ENCODE data around the gene CTNNA1. TPM values are rescaled to one million over a fixed set of nuclear protein-coding genes. Genes with fewer than 3 reads are reported as not detected.

CTNNA1 gene
- total RNA-seq, 1 donor from 2014 or later: 282 TPM

GRCh38 chr5:138901716-138902115 lies 148.5 kb downstream of the CTNNA1 start:
- no peak for DNase-seq (ENCODE audit: low read depth, low spot score)
- Mint-ChIP-seq H3K27ac (ENCODE audit: unreplicated experiment) (no peak overlapping the region), H3K4me3 (no peak overlapping the region), H3K36me3 (ENCODE audit: low read depth) (peaks cover 35% of the 10 kb centered on the region), H3K27me3 (ENCODE audit: low read depth) (no peaks in the 10 kb centered on the region), H3K4me1 (peaks cover 6% of the 10 kb centered on the region), H3K9me3 (peaks cover 3% of the 10 kb centered on the region)
- TF ChIP-seq, protein P1, sequence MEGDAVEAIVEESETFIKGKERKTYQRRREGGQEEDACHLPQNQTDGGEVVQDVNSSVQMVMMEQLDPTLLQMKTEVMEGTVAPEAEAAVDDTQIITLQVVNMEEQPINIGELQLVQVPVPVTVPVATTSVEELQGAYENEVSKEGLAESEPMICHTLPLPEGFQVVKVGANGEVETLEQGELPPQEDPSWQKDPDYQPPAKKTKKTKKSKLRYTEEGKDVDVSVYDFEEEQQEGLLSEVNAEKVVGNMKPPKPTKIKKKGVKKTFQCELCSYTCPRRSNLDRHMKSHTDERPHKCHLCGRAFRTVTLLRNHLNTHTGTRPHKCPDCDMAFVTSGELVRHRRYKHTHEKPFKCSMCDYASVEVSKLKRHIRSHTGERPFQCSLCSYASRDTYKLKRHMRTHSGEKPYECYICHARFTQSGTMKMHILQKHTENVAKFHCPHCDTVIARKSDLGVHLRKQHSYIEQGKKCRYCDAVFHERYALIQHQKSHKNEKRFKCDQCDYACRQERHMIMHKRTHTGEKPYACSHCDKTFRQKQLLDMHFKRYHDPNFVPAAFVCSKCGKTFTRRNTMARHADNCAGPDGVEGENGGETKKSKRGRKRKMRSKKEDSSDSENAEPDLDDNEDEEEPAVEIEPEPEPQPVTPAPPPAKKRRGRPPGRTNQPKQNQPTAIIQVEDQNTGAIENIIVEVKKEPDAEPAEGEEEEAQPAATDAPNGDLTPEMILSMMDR (conservative IDR thresholded peaks at IDR 0.05): no peak

DNA sequence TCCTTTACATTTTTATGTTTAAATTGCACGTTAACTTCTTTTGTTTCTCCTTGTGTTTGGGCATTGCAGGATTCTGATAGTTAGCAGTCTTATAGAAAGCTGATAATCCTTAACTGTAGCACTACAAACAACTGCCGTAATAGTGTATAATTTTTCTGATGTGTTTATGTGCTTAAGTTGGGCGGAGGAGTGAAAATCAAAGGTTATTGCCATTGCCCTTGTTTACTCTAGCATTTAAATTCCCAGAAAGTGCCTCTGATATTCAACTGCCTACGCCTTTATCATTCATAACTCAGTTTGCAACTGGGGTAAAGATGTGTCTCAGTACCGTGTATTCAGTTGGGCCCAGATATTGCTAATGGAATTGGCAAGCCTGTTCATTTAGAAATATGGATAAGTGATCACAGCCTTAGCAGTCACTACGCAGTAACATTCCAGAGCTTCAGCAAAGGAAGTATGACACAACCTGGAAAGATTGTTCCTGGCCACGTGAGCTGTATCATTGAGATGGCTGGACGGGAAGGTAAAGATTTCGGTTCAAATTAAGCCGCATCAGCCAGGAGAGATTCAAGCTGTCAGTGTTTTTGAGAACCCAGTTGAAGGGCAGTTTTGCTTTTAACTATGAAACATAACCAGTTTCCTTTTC lies 150.0 kb downstream of the CTNNA1 start:
- H3K9me3 Mint-ChIP-seq: peaks cover 3% of the 10 kb centered on the region
- DNase-seq (ENCODE audit: low read depth, low spot score): no peak
- peaks cover 6% of the 10 kb centered on the region for H3K4me1 Mint-ChIP-seq
- peaks cover 34% of the 10 kb centered on the region for H3K36me3 Mint-ChIP-seq (ENCODE audit: low read depth)
- TF ChIP-seq, protein P1 (conservative IDR thresholded peaks at IDR 0.05): no peak
- H3K27me3 Mint-ChIP-seq (ENCODE audit: low read depth): no peaks in the 10 kb centered on the region
- H3K4me3 Mint-ChIP-seq: no peak overlapping the region
- H3K27ac Mint-ChIP-seq (ENCODE audit: unreplicated experiment): no peak overlapping the region

- H3K36me3 Mint-ChIP-seq (ENCODE audit: low read depth): peaks cover 29% of the 10 kb centered on the region
- DNase-seq (ENCODE audit: low read depth, low spot score): no peak
- peak overlapping the region; percentile 12 for H3K27ac Mint-ChIP-seq (ENCODE audit: unreplicated experiment)
- H3K27me3 Mint-ChIP-seq (ENCODE audit: low read depth): no peaks in the 10 kb centered on the region
- H3K4me3 Mint-ChIP-seq: no peak overlapping the region
- peaks cover 6% of the 10 kb centered on the region for H3K4me1 Mint-ChIP-seq
- TF ChIP-seq, protein P1 (conservative IDR thresholded peaks at IDR 0.05): no peak
- no peaks in the 10 kb centered on the region for H3K9me3 Mint-ChIP-seq
Observed at GRCh38 chr5:138905541-138905940, 152.3 kb downstream of the CTNNA1 start.

DNA sequence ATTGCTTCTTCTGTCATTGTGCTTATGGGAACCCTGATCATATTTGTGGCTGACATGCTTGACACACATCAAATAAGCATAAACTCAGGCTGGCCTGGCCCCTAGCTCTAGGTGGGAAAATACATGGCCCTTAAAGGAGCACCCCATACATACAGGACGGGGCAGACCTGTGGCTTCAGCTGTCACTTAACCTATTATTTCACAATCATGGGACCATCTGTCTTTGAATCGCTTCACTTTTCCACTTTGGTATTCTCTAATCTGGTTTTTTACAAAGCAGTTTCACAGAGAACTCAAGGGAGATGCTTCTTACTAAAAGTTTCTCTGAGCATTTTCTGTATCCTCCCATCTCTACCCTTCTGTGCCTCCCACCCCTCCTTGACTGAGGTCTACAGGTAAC lies 156.5 kb downstream of the CTNNA1 start:
- Mint-ChIP-seq H3K4me3 (no peak overlapping the region), H3K27ac (ENCODE audit: unreplicated experiment) (no peak overlapping the region), H3K9me3 (no peaks in the 10 kb centered on the region), H3K27me3 (ENCODE audit: low read depth) (no peaks in the 10 kb centered on the region), H3K4me1 (no peaks in the 10 kb centered on the region), H3K36me3 (ENCODE audit: low read depth) (peaks cover 16% of the 10 kb centered on the region)
- DNase-seq (ENCODE audit: low read depth, low spot score): no peak
- TF ChIP-seq, protein P1 (conservative IDR thresholded peaks at IDR 0.05): no peak

GRCh38 chr5:138910546-138911185 lies 157.4 kb downstream of the CTNNA1 start:
- TF ChIP-seq, protein P1 (conservative IDR thresholded peaks at IDR 0.05): no peak
- H3K27ac Mint-ChIP-seq (ENCODE audit: unreplicated experiment): no peak overlapping the region
- H3K4me1 Mint-ChIP-seq: no peaks in the 10 kb centered on the region
- H3K4me3 Mint-ChIP-seq: no peak overlapping the region
- no peaks in the 10 kb centered on the region for H3K9me3 Mint-ChIP-seq
- peaks cover 16% of the 10 kb centered on the region for H3K36me3 Mint-ChIP-seq (ENCODE audit: low read depth)
- no peaks in the 10 kb centered on the region for H3K27me3 Mint-ChIP-seq (ENCODE audit: low read depth)
- DNase-seq (ENCODE audit: low read depth, low spot score): no peak
